ENCODE measurements around the gene SUGCT.

Gene SUGCT

DNA sequence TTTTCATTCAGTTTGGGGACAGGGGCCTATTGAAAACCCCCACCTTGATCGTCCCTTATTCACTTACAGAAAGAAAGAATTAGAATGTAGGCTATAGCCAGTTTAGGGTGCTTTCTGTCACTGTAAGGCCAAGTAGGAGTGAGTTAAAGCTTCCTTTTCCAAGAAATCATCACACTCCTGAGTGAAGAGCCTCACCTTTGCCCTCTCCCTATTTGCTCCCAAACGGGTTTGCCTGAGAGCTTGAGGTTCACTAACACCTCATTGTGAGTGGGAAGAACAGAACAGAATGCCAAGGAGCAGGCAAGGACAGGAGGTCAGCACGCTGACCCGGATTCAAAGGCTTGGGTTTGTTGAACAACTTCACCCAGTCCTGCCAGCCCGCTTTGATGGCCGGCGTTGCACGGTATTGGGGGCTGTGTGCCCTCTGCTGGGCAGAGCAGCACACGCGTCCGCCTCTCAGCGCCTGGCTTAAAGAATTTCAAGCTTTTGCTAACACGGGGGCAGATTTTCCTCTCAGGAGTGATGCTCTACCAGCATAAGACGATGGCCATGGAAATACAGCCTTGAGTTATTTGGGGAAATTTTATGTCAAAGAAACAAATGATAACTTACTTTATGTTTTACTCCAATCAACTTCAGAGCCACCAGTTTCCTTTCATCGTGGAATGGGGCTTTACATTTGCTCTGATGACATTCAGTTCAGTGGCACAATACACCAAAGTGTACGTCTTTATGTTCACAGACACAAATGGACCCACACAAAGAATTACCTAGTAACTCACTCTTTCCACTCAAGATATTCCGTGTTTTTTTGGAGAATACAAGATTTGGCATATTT lies 470.0 kb downstream of the SUGCT start:
- TF ChIP-seq POLR2A (IDR thresholded peaks at IDR 0.05; ENCODE audit: extremely low read depth, insufficient read length) (no peak), MYC (IDR thresholded peaks at IDR 0.05; ENCODE audit: low read depth, low read length) (peak; percentile 38; the same call in 1 of the 2 replicates)
- TF ChIP-seq, protein P1, sequence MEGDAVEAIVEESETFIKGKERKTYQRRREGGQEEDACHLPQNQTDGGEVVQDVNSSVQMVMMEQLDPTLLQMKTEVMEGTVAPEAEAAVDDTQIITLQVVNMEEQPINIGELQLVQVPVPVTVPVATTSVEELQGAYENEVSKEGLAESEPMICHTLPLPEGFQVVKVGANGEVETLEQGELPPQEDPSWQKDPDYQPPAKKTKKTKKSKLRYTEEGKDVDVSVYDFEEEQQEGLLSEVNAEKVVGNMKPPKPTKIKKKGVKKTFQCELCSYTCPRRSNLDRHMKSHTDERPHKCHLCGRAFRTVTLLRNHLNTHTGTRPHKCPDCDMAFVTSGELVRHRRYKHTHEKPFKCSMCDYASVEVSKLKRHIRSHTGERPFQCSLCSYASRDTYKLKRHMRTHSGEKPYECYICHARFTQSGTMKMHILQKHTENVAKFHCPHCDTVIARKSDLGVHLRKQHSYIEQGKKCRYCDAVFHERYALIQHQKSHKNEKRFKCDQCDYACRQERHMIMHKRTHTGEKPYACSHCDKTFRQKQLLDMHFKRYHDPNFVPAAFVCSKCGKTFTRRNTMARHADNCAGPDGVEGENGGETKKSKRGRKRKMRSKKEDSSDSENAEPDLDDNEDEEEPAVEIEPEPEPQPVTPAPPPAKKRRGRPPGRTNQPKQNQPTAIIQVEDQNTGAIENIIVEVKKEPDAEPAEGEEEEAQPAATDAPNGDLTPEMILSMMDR (IDR thresholded peaks at IDR 0.05; ENCODE audit: low read depth, low read length) = peak; percentile 96
- TF ChIP-seq, protein P2, sequence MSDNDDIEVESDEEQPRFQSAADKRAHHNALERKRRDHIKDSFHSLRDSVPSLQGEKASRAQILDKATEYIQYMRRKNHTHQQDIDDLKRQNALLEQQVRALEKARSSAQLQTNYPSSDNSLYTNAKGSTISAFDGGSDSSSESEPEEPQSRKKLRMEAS (IDR thresholded peaks at IDR 0.05; ENCODE audit: low read depth, low read length) = no peak; the same call in 1 of the 2 replicates
- peak; percentile 78 for DNase-seq (ENCODE audit: low read depth)
- no peak overlapping the region for H3K4me3 ChIP-seq (ENCODE audit: low read depth, low read length)

DNA sequence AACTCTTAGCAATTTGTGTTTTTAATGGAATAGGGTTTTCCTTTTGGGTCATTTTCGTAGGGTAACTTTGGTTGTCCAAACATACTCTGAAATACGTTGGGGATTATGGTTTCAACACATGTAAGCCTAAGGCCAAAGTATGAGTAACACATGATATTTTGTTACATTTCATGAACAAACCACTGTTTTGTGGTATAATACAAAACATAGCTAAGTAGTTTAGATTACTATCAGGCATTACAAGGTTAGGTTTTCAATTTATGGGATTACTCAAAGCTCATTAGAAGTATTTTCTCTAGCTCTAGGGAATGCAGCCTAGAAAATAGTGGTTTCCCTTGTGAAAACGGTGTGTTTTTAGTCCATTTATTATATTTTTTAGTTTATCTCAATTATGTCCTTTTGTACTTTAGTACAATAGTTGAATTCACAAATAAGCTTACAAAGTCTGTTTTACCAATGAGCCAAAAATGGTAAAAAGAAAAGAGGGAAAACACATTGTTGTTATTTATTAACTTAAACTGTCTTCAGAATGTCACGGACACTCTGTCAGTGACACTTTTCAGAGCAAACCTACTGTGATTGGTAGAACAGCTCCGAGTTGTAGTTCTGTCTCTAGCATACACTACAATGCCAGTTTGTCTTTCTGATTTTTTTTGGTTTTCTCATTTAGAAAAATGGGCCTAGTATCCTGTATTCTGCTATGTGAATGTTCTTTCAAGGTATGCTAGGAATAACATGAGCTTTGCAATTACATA lies 473.7 kb downstream of the SUGCT start:
- DNase-seq (ENCODE audit: low read depth) = no peak
- TF ChIP-seq MYC (IDR thresholded peaks at IDR 0.05; ENCODE audit: low read depth, low read length) = no peak
- TF ChIP-seq, protein P2 (IDR thresholded peaks at IDR 0.05; ENCODE audit: low read depth, low read length) = no peak
- TF ChIP-seq POLR2A (IDR thresholded peaks at IDR 0.05; ENCODE audit: extremely low read depth, insufficient read length) = no peak
- TF ChIP-seq, protein P1 (IDR thresholded peaks at IDR 0.05; ENCODE audit: low read depth, low read length) = no peak
- no peak overlapping the region for H3K4me3 ChIP-seq (ENCODE audit: low read depth, low read length)

DNA sequence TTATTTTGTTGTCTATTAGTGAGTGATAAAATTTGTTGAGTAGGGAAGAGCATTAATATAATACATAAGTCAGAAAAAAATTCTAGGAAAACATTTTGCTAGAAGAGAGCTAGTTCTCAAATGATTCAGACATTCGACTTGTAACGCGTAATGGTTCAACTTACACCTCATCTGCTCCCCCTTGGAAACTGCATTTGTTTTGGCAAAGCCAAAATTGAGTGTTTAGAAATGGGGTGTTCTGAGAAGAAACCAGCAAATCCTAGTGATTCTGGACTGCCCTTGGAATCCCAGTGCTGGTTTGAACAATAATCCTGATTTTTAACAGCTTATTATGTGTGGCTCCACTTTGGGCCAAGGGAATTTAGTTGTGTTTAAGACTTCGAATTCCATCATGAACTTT lies 475.7 kb downstream of the SUGCT start:
- H3K4me3 ChIP-seq (ENCODE audit: low read depth, low read length) = no peak overlapping the region
- no peak for DNase-seq (ENCODE audit: low read depth)
- TF ChIP-seq, protein P1 (IDR thresholded peaks at IDR 0.05; ENCODE audit: low read depth, low read length) = no peak
- TF ChIP-seq MYC (IDR thresholded peaks at IDR 0.05; ENCODE audit: low read depth, low read length) (no peak), POLR2A (IDR thresholded peaks at IDR 0.05; ENCODE audit: extremely low read depth, insufficient read length) (no peak)
- TF ChIP-seq, protein P2 (IDR thresholded peaks at IDR 0.05; ENCODE audit: low read depth, low read length) = no peak

DNA sequence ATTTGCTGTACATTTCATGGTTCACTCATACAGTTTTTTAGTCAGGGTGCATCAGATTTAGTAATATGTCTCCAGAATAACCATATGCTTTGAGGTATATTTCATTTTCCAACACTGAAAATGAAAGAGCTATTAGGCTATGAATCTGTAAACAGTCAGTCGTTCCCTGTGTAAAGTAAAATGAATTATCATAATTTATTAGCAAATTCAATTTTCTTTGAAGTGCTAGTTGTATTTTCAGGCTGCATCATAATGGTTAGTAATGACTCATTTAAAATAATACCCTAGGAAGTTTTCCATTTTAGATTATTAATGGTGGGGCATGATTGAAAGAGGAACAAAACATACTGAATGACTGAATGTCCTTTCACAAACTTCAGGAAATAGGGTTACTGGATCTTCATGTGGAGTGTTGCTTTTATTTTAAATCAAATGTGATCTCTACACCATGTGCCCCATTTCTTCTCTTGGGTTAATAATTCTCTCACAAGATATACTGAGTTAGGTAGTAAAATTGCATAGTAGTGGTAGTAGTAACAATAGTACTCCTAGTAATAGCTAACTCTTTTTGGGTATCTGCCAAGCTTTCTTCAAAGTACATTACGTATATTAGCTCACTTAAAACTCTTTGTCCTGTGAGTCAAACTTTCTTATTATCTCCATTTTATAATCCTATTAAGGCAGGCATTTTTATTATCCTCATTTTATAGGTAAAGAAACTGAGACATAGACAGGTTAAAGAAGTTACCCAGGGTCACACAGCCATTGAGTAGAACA lies 476.5 kb downstream of the SUGCT start:
- DNase-seq (ENCODE audit: low read depth) = no peak
- no peak overlapping the region for H3K4me3 ChIP-seq (ENCODE audit: low read depth, low read length)
- TF ChIP-seq, protein P1 (IDR thresholded peaks at IDR 0.05; ENCODE audit: low read depth, low read length) = no peak
- TF ChIP-seq MYC (IDR thresholded peaks at IDR 0.05; ENCODE audit: low read depth, low read length) (no peak), POLR2A (IDR thresholded peaks at IDR 0.05; ENCODE audit: extremely low read depth, insufficient read length) (no peak)
- TF ChIP-seq, protein P2 (IDR thresholded peaks at IDR 0.05; ENCODE audit: low read depth, low read length) = no peak

DNA sequence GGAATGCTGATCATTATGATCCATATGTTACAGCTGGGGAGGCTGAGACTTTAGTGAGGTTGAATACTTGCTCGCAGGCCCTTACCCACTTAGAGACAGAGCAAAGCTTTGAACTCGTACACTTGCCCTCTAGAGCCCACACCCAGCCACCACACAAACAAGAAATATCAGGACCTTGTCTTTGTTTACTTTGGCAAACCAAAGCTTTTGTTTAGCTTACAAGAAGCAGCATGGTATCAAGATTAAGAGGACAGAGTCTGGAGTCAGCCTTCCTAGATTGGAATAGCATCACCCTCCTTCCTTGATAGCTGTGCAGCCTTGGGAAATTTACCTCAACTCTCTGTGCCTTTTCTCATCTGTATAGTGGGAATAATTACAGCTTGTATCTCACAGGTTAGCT lies 477.5 kb downstream of the SUGCT start:
- no peak overlapping the region for H3K4me3 ChIP-seq (ENCODE audit: low read depth, low read length)
- TF ChIP-seq POLR2A (IDR thresholded peaks at IDR 0.05; ENCODE audit: extremely low read depth, insufficient read length) (no peak), MYC (IDR thresholded peaks at IDR 0.05; ENCODE audit: low read depth, low read length) (no peak)
- TF ChIP-seq, protein P2 (IDR thresholded peaks at IDR 0.05; ENCODE audit: low read depth, low read length) = no peak
- TF ChIP-seq, protein P1 (IDR thresholded peaks at IDR 0.05; ENCODE audit: low read depth, low read length) = no peak
- DNase-seq (ENCODE audit: low read depth) = no peak
